GM19043 (cell line): ENCODE data around the gene CDK9.
A peak's percentile ranks its signal among the peaks of the same experiment; 100 is the strongest.
"Not testable (repeated sequence)": the region's sequence is repeated elsewhere in the genome, so short reads cannot be mapped to it uniquely, and the experiment has no call there.

Source experiments
- ATAC-seq: cut with Tn5 transposase; IDR thresholded peaks from one replicate; pipeline ENCODE4 v1.9.1; 2021; ENCODE audit warnings: low read depth; ENCODE audit not compliant: unreplicated experiment

CDK9 gene

DNA sequence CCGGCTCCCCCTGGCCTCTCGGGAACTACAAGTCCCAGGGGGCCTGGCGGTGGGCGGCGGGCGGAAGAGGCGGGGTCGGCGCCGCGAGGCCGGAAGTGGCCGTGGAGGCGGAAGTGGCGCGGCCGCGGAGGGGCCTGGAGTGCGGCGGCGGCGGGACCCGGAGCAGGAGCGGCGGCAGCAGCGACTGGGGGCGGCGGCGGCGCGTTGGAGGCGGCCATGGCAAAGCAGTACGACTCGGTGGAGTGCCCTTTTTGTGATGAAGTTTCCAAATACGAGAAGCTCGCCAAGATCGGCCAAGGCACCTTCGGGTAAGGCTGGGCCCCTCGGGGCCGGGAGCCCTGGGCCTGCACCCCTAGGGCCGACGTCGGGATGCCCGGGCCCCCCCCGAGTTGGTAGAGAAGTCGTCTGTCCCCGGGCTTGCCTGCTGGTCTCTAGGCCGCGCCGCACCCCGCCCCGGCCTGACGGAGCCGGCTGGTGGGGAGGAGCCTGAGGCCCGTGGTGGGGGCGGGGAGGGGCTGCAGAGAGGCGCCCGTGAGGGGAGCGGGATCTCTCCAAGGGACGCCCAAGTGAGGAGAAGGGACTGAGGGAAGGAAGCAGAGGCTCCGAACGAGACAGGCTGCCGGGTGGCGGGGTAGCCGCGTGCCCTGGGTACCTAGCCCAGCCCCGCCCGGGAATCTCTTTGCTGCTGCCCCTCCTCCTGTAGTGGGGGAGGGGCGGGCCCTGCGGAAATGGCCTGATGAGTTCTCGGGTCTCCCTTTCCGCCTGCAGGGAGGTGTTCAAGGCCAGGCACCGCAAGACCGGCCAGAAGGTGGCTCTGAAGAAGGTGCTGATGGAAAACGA, at the start of gene CDK9:
TSS of gene CDK9 (plus strand) at position 102 of the 840 bp plus-strand sequence. CDS start at position 217, 115 bp downstream.
- ATAC-seq, result peak; percentile 57

DNA sequence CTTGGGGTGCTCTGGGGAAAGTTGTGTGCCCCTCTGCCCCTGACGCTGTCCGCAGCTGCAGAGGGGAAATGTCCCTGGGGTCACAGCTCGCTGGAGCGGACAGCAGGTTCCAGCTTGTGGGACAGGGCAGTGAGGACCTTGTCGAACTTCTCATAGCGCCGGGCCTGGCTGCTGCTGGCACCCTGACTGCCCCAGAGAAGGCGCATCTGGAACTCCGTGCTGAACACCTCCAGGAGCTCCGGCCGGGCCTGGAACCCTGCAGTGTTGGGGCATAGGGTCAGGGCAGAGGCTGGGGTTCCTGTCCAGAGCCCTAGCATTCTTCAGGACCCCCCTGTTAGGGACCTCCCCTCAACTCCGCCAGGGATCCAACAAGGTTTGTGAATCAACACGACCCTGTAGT, 47.2 kb upstream of the CDK9 start:
- no peak for ATAC-seq

- ATAC-seq, result no peak
These were observed 46.1 kb upstream of the CDK9 start for GRCh38 chr9:127739614-127740330.

DNA sequence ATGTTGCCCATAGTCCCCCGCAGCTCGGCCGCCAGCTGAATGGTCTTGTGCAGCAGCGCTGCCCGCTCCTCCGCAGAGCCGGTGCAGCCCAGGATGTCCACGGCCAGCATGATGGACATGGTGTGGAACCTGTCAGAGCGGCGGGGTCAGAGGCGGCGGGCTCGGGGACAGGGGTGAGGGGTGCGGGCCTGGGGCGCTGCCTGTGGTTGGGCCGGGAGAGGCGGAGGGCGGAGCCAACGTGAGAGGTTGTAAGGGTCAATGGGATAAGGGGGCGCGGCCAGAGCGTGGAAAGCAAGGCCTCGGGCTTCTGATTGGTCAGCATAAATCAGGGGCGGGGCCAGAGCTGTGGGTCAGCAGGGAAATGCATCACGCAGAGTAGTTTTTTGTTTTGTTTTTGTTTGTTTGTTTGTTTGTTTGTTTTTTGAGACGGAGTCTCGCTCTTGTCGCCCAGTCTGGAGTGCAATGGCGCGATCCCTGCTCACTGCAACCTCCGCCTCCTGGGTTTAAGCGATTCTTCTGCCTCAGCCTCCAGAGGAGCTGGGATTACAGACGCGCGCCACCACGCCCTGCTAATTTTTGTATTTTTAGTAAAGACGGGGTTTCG, 43.9 kb upstream of the CDK9 start:
- ATAC-seq, result no peak

DNA sequence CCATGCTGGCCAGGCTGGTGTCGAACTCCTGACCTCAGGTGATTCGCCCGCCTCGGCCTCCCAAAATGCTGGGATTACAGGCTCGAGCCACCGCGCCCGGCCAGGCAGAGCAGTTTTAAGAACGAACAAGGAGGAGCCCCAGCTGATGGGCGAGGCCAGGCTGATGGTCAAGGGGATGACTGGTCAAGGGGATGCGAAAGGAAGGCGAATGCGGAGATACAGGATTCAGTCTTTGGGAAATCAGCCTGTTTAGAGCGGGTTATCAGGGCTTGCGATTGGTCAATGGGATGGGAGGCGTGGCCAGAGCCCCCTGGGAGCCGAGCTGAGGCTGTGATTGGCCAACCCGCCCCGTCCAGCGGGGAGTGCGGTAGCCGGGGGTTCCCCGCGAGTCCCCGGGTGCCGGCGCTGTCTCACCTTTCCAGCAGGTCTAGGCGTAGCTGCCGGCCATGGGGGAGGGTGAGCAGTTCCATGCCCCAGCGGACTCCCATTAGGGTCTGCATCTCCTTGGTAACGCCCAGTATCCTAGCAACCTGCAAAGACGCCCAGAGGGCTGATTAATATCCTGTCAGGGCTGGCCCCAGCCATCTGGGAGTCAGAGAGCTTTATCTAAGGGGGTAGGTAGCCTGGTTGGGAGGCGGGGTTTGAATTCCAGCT, 43.3 kb upstream of the CDK9 start:
- ATAC-seq, result no peak

DNA sequence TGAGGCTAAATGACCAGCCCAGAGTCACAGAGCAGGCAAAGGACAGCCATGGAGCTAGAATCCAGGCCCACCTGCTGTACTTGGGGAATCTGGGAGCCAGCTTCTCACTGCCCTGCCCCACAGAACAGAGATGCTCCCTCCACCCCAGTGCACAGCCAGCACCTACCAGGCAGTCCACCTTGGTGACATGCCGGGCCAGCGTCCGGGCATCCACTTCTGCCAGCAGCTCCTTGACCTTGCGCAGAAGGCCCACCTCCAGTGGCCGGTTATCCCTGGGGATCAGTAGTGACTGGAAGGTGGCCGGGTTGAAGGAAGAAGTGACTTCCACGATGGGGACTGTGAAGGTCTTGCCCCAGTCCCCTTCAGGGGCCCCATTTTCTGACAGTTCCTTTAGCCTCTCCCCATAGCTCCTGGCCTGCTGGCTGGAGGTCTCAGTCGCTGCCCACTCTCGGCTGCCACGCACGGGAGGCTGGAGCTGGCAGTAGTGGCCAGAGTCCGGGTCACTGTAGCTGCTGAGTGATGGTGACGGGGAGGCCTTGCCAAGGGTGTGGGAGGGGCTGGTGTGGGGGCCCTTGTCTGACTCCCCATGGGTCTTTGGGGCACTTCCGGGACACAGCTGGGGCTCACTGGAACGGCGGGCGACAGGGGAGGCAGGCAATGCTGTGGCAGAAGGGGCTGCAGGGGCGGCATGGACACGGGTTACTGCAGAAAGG, 41.3 kb upstream of the CDK9 start:
- ATAC-seq, result no peak

- ATAC-seq, result no peak
These were observed 38.8 kb upstream of the CDK9 start for GRCh38 chr9:127746959-127747569.

- ATAC-seq, result no peak
These were observed 36.6 kb upstream of the CDK9 start for GRCh38 chr9:127749090-127749787.

GRCh38 chr9:127751269-127752054, 34.4 kb upstream of the CDK9 start:
- no peak for ATAC-seq

- no peak for ATAC-seq
These were observed 32.7 kb upstream of the CDK9 start for GRCh38 chr9:127753148-127753547.

DNA sequence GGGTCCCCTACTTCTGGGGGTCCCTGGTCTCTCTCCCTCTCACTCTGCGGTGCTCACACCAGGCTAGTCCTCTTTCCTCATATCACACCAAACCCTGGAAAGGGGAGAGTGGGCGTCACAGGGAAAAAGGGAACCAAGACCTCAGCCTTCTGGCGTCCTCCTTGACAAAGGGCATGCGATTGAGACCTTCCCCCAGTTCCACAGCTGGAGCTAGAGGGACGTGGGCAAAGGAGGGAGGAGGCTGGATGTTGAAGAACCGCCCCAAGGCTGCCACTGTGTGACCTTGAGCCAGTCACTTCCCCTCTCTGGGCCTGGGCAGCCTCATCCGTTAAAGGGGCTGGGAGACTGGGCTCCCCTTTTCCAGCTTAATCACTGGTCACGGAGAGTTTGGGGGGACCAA, 32.2 kb upstream of the CDK9 start:
- no peak for ATAC-seq

DNA sequence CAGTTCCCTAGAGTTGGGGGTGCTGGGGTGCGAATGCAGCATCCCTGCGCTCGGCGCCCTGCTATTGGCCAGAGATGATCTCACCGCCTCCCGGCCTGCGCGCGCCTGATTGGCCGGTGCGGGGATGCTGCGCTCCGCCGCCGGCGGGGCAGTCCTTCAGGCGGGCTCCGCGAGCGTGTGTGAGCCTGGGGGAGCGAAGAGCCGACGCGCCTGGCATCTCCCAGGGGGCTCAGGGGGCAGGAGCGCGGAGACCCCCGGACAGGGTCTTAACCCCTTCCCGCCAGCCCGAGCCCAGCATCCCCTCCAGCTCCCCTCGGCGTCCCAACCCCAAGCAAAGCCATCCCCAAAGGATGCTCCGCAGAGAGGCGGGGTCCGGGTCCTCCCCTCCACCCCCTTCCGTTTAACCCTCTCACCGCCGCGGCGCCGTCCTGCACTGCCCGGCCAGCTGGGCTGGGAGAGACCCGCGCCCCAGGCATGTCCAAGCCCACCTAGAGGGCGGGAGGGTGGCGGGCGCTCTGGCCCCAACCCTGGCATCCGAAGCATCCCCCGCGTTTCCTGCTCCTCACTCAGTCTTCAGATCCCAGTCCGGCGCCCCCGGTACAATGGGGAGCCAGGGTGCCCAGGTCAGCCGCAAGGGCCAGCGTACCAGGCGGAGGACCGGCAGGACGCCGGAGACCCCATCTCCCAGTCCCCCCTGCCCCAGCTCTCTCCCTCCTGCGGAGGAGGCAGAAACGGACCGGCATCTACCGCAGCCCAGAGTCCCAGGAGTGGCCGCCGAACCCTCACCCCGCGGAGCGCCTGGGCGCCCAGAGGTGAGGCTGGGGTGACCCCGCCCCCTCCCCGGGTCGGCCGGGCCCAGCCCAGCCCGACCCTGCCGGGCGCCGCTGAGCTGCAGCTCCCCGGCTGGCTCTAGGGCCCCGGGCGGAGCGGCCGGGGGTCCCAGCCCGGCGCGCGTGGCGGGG, 31.5 kb upstream of the CDK9 start:
- ATAC-seq, result no peak

DNA sequence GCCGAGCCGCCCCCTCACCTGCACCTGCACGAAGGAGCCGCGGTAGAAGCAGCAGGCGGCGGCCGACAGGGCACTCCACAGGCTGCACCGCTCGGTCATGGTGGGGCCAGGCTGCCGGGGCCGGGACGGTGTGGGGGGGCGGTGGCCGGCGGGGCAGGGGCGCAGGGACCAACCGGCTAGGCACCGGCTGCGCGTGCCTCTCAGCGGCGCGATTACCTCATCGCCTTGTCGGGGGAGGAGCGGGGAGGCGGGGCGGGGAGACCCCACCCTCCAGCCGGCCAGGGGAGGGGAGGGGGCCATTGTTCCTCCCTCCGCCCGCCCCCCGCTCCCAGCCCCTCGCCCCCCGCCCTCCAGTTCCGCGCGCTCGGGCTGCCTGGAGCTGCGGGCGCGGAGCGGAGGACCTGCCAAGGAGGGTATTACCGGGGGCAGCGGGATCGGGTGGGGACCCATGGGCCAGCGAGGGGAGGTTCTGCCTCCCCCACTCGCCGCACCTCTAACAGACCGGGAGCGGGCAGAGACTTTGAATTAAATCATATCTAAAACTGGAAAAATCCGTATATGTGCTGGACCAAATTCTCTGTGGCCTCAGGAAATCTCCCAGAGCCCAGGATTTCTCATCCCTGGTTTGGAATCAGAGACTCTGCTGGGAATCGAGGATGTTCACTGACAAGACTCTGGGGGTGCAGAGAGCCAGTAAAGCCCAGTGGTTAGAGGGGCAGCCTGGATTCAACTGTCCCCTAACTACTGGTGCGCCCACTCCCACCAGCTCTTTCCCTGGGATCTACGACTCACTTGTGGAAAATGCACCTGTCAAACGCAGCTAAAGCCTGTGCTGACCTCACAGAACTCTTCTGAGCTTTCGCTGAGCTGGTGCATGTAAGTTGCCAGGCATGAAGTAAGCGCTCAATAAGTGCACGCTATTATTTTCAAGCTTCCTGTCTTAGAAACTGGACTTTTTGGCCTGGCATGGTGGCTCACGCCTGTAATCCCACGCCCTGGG, 30.5 kb upstream of the CDK9 start:
- no peak for ATAC-seq

- ATAC-seq, result no peak
These were observed 29.6 kb upstream of the CDK9 start for GRCh38 chr9:127756233-127756632.

- ATAC-seq, result not testable (repeated sequence)
These were observed 29.1 kb upstream of the CDK9 start for GRCh38 chr9:127756776-127757175.

GRCh38 chr9:127758843-127759242, 27.0 kb upstream of the CDK9 start:
- ATAC-seq, result no peak
